ENCODE results near the gene PHACTR3. TPM values are rescaled to one million over a fixed set of nuclear protein-coding genes. Genes with fewer than 3 reads are reported as not detected.

The PHACTR3 gene
- polyA plus RNA-seq, 1 experiment: not detected

DNA sequence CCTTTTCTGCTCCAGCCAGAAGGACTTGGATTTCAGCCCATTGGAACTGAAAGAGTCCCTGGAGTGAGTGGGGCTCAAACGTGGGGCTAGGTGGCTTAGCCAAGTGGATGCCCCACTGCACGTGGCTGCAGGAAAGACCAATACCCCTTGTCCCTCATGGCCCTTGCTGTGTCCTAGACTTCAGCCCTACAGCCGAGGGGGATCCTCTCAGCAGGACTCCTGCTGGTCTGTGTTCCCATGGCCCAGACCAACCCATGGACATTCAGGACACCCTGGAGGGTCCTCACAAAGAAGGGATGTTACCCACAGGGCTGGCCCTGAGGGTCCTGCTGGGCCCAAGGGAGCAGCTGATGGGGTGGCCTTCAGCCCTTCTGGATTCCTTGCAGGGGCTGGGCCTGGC is 30.0 kb upstream of the PHACTR3 start:
- H3K4me3 ChIP-seq (ENCODE audit: low read depth, low read length): no peak overlapping the region

DNA sequence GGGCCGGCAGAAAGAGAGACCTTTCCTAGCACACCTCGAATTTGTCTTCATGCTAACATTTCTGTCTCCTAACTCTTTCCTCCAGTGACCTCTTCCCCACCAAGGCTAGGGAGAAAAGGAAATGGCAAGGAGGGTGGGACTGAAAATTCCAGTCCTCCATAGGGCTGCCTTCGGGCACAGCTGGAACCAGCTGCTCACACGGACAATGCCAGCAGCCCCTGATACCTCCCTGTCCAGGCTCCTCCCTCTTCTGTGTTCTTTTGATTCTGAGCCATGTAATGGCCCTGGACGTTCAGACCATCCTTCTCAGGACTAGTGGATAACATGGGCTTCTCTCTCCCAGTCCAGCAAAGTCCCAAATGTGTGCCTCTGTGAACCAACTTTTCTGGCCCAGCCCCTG is 29.1 kb upstream of the PHACTR3 start:
- POLR2A ChIA-PET: no interaction called here
- Histone ChIP-seq H3K27me3 (ENCODE audit: control insufficient read depth, insufficient read depth, low read length) (peaks cover 19% of the 10 kb centered on the region), H3K4me3 (ENCODE audit: low read depth, low read length) (no peak overlapping the region), H3K27ac (ENCODE audit: low read depth, low read length) (no peak overlapping the region), H3K9me3 (ENCODE audit: control insufficient read depth, insufficient read depth, low read length) (no peaks in the 10 kb centered on the region)
- no peak for DNase-seq (ENCODE audit: low read depth, low spot score)
- CTCF ChIA-PET: no interaction called here
- TF ChIP-seq, protein P1, sequence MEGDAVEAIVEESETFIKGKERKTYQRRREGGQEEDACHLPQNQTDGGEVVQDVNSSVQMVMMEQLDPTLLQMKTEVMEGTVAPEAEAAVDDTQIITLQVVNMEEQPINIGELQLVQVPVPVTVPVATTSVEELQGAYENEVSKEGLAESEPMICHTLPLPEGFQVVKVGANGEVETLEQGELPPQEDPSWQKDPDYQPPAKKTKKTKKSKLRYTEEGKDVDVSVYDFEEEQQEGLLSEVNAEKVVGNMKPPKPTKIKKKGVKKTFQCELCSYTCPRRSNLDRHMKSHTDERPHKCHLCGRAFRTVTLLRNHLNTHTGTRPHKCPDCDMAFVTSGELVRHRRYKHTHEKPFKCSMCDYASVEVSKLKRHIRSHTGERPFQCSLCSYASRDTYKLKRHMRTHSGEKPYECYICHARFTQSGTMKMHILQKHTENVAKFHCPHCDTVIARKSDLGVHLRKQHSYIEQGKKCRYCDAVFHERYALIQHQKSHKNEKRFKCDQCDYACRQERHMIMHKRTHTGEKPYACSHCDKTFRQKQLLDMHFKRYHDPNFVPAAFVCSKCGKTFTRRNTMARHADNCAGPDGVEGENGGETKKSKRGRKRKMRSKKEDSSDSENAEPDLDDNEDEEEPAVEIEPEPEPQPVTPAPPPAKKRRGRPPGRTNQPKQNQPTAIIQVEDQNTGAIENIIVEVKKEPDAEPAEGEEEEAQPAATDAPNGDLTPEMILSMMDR (IDR thresholded peaks at IDR 0.05; ENCODE audit: low read depth, low read length): no peak

More for the DNA sequence above, 30.0 kb upstream of the PHACTR3 start:
- Histone ChIP-seq H3K9me3 (ENCODE audit: control insufficient read depth, insufficient read depth, low read length) (no peaks in the 10 kb centered on the region), H3K27me3 (ENCODE audit: control insufficient read depth, insufficient read depth, low read length) (peaks cover 19% of the 10 kb centered on the region), H3K27ac (ENCODE audit: low read depth, low read length) (no peak overlapping the region)
- ChIA-PET CTCF (no interaction called here), POLR2A (no interaction called here)
- no peak for DNase-seq (ENCODE audit: low read depth, low spot score)
- TF ChIP-seq, protein P1 (IDR thresholded peaks at IDR 0.05; ENCODE audit: low read depth, low read length): no peak

DNA sequence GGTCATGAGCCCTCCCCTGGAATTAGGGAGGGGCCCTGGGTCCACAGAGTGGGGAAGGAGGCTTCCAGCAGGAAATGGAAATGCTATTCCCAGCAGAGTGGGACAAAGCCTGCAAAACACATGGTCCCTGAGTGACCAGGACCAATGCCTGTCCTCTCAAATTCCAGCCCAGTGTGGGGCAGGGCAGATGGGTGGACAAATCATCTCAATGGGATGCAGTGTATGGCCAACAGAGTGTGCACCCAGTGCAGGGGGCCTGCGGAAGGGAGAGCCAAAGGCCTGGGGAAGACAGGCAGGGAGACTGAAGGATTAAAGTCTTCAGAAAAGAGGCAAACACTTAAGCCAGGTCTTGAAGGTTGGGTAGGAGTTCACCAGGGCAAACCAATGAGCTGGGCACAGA is 28.7 kb upstream of the PHACTR3 start:
- no peak for DNase-seq (ENCODE audit: low read depth, low spot score)
- TF ChIP-seq, protein P1 (IDR thresholded peaks at IDR 0.05; ENCODE audit: low read depth, low read length): no peak
- ChIA-PET POLR2A (no interaction called here), CTCF (no interaction called here)
- no peaks in the 10 kb centered on the region for H3K9me3 ChIP-seq (ENCODE audit: control insufficient read depth, insufficient read depth, low read length)
- peaks cover 19% of the 10 kb centered on the region for H3K27me3 ChIP-seq (ENCODE audit: control insufficient read depth, insufficient read depth, low read length)
- H3K27ac ChIP-seq (ENCODE audit: low read depth, low read length): no peak overlapping the region
- H3K4me3 ChIP-seq (ENCODE audit: low read depth, low read length): no peak overlapping the region

DNA sequence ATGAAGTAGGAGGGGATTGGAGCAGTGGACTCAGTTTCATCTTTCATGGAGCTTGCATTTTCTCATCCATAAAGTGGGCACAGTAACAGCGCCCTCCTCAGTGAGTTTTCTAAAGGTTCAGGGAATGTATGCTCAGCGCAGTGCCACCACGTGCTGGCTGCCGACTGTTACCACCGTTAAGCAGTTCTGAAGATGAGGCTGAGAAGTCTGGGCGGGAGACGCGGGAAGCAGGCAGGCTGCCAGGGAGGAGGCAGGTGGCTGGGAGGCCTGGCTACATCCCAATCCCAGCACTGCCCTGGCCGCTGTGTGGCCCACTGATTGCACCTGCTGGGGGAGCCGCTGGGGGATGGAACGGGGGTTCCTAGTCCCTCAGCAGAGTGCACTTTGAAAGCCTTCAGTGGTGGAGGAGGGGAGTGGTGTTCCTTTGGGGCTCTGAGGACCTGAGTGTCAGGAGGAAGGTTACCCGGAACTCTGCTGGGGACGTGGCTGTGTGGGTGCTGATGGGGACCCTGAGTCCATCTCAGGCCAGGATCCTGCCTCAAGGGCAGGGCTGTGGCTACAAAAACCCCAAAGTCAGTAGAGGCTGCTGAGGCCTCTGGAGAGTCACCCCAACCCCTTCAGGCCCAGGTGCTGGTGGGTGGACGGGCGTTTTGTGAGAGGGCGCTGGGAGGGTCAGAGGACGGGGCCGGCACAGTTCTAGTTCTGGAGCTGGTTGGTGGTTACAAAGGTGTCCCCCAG is 28.0 kb upstream of the PHACTR3 start:
- Histone ChIP-seq H3K27me3 (ENCODE audit: control insufficient read depth, insufficient read depth, low read length) (peaks cover 19% of the 10 kb centered on the region), H3K9me3 (ENCODE audit: control insufficient read depth, insufficient read depth, low read length) (no peaks in the 10 kb centered on the region), H3K4me3 (ENCODE audit: low read depth, low read length) (no peak overlapping the region), H3K27ac (ENCODE audit: low read depth, low read length) (no peak overlapping the region)
- POLR2A ChIA-PET: no interaction called here
- CTCF ChIA-PET: no interaction called here
- TF ChIP-seq, protein P1 (IDR thresholded peaks at IDR 0.05; ENCODE audit: low read depth, low read length): no peak
- DNase-seq (ENCODE audit: low read depth, low spot score): no peak

DNA sequence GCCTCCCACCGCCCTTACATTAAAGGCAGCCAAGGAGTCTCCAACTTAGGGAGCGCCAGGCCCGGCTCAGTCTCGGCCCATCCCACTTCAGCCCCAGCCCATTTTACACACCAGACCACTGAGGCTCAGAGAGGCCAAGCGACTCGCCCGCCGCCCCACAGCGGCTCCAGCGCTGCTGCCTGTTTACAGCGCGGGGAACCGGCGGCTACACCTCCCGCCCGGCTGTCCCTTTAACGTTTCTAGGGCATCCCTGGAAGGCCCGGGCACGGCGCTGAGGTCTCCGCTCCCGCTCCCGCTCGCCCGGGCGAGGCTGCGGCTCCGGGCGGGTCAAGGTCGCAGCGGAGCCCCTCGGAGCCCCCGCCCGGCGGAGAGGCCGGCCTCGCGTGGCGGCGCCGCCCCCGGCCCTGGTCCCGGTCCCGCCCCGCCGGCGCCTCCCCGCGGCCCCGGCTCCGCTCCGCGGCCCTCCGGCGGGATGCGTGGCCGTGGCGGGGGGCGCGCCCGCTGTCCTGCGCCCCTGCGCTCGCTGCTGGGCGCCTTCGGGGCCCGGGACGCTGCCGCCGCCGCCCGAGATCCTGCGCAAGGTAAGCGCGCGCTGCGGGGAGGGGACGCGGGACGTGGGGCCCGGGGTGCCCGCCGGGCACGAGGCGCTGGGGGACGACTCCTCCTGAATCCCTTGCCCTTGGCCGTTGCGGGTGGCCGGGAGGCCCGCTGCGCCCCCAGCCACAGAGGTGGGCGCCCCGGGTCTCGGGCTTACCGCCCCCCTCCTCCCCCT is 27.1 kb upstream of the PHACTR3 start:
- DNase-seq (ENCODE audit: low read depth, low spot score): no peak
- peaks cover 19% of the 10 kb centered on the region for H3K27me3 ChIP-seq (ENCODE audit: control insufficient read depth, insufficient read depth, low read length)
- no peak overlapping the region for H3K4me3 ChIP-seq (ENCODE audit: low read depth, low read length)

More for the DNA sequence above, 27.1 kb upstream of the PHACTR3 start:
- H3K9me3 ChIP-seq (ENCODE audit: control insufficient read depth, insufficient read depth, low read length): no peaks in the 10 kb centered on the region
- POLR2A ChIA-PET: no interaction called here
- H3K27ac ChIP-seq (ENCODE audit: low read depth, low read length): no peak overlapping the region
- TF ChIP-seq, protein P1 (IDR thresholded peaks at IDR 0.05; ENCODE audit: low read depth, low read length): no peak
- CTCF ChIA-PET: no interaction called here

Measured in AG04450 (cell line).